ENCODE measurements around the gene ZNRF1.

ZNRF1 gene

DNA sequence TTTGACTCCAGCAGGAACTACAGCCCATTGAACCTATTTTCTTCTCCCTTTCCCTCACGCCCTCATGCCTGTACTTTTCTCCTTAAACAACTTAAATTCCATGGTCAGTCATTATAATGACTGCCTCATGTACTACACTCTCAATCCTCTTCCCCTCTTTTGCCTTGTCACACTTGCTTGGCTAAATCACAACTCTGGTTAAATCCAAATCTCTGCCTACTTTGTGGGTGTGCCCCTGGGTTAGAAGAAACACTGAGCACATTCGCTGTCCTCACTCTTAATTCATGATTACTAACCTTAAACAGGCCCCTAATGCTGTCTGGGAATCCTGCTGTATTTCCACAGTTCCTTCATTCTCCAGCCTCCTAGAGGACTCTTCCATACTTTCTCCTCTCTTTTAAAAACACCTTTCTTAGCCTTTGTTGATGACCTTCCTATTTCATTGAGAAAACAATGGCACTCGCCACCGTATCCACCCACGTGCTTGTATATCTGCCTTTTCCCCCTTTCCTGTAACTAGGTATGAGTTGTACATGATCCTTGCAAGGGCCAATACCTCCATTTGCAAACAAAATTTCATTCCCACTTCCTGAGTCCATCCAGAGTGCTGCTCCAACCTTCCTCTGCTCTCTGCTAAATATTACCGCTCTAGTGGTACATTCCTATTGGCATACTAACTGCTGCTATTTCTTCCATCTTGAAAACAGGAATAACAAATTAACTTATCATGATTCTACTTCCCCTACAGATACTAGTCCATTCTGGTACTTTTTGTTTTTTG lies 28.9 kb downstream of the ZNRF1 start:
- no peak for DNase-seq (ENCODE audit: low read depth)

DNA sequence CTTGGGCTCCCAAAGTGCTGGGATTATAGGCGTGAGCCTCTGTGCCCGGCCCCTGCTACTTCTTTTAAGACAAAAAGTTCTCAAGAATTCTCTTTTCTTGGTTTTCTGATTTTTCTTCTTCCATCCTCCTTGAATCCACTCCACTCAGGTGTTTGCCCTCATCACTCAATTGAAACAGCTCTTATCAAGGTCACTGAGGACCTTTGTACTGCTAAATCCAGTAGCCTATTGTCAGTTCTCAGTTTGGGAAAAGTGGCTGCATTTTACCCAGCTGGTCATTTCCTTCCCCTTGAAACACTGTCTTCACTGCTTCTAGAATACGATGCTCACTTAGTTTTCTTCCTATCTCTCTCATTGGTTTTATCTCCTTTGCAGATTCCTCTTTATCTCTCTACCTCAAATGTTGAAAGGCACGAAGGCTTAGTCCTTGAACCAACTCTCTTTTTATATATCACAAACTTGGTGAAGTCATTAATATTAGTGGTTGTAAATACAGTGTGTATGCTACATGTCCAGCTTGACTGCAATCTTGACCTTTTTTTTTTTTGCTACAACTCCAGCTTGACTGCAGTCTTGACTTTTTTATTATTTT lies 29.8 kb downstream of the ZNRF1 start:
- DNase-seq (ENCODE audit: low read depth): no peak

GRCh38 chr16:75029854-75030253 lies 31.0 kb downstream of the ZNRF1 start:
- no peak for DNase-seq (ENCODE audit: low read depth)

- no peak for DNase-seq (ENCODE audit: low read depth)
Measured at GRCh38 chr16:75032655-75033054, 33.8 kb downstream of the ZNRF1 start.

DNA sequence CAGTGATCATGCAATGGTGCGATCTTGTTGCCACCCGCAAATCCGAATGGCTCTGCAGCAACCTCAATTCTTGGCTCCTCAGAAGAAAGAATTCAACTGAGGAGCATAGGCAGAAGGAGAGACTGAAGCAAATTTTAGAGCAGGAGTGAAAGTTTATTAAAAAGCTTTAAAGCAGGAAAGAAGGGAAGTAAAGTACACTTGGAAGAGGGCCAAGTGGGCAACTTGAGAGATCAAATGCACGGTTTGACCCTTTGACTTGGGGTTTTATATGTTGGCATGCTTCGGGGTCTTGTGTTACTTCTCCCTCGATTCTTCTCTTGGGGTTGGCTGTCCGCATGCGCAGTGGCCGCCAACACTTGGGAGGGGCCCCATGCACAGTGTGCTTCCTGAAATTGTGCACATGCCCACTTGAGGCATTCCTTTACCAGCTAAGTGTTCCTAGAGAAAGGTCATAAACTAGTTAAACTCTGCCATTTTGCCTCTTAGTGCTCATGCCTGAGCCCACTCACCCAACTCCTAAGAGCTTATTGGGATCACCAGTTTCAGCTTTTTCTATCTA lies 36.7 kb downstream of the ZNRF1 start:
- no peak for DNase-seq (ENCODE audit: low read depth)

GRCh38 chr16:75038036-75038858 lies 39.4 kb downstream of the ZNRF1 start:
- DNase-seq (ENCODE audit: low read depth): no peak

DNA sequence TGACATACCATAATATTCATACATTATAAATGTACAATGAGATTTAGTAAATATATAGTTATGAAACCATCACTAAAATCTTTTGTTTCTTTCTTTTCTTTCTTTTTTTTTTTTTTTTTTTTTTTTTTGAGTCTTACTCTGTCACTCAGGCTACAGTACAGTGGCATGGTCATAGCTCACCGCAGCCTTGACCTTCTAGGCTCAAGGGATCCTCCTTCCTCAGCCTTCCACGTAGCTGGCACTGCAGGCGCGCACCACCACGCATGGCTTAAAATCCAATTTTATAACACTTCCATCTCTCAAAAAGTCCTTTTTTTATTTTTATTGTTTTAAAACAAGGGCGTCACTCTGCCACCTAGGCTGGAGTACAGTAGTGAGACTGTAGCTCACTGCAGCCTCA lies 41.1 kb downstream of the ZNRF1 start:
- no peak for DNase-seq (ENCODE audit: low read depth)

DNA sequence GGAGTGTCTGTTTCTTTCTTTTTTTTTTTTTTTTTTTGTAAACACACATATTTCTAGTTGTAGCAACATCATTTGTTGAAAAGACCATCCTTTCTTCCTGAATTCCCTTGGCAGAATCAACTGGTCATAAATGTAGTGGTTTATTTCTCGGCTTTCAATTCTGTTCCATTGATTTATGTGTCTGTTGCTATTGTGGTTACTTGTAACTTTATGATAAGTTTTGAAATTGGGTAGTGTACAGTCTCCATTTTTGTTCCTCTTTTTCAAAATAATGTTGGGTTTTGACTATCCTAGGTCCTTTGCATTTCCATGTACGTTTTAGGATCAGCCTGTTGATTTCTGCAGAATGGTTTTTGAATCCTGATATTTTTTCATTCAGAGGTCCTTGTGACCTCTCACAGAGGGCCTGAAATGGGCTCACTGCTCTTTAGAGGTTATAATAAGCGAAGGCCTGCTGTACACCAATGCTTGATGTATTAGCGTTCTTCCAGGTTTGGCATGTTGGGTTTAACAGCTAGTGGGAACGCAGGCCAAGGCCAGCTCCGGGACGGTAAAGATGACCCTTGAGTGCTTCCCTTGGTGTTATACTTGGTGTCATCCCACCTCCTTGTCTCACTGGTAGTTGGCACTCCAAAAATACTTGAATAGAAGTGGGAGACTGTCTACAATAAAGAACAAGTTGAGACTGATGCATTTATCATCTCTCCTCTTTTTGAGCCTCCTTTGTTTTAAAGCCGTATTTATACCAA lies 43.8 kb downstream of the ZNRF1 start:
- DNase-seq (ENCODE audit: low read depth): no peak

DNA sequence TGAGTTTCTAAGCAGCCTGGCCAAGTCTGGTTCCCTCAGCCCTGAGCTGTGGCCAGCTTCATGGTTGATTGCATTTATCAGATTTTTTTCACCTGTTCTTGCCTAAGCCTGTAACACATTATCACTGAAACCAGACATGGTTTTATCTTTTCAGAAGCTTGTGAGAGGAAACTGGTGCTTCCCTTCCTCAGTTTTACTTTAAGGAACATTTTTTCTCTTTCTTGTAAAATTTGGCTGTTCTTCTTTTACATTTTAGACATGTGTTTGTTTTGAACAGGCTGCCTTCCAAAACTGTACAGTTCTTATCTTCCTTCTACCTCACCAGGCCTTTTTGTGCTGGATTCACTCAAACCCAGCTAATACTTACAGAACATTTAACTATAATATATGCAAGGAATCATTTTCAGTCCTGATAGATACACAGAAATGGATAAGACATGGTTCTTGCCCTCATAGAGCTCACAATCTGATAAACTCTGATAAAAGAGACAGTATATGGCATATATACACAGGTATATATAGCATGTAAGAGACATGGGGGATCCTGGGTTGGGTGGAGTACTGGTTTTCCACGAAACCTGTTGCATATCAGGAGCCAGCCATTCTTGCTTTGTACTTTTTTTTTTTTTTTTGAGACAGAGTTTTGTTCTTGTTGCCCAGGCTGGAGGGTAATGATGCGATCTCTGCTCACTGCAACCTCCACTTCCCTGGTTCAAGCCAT lies 44.5 kb downstream of the ZNRF1 start:
- DNase-seq (ENCODE audit: low read depth): no peak

DNA sequence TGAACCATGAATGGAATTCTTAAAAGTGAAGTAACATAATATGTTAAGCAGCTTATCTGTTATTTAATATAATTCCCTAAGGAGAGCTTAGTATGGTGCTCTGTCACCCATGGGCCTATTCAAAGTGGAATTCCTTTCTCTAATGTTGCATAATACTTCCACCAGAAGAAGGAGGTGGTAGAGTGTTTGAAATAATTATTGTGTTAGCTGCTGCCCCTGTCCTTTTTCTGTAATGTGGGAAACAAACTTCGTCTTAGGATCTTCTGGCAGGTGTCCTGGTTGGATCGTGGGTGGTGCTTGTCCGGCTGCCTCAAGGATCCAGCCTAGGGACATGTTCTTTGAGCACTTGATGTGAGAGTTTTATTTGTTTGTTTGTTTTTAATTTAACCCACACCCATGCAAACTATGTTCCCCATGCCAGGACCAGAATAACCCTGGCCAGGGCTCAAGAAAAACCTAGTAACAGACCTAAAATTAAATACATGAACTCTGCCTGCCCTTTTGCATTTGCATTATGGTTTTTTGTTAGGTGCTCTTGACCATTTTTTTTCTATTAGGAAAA lies 46.1 kb downstream of the ZNRF1 start:
- DNase-seq (ENCODE audit: low read depth): no peak

- DNase-seq (ENCODE audit: low read depth): no peak
Measured at GRCh38 chr16:75045424-75045823, 46.6 kb downstream of the ZNRF1 start.

DNA sequence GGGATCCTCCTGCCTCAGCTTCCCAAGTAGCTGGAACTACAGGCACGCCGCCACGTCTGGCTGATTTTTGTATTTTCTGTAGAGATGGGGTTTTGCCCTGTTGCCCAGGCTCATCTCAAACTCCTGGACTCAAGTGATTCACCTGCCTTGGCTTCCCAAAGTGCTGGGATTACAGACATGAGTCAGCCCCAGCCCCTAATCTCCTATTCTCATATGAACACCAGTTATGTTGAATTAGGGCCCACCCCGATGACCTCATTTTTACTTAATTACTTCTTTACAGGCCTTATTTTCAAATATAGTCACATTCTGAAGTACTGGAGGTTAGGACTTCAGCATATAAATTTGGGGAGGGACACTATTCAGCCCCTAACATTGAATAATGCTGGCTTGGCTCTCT lies 49.2 kb downstream of the ZNRF1 start:
- DNase-seq (ENCODE audit: low read depth): no peak

- no peak for DNase-seq (ENCODE audit: low read depth)
Measured at GRCh38 chr16:75048530-75048929, 49.7 kb downstream of the ZNRF1 start.

DNA sequence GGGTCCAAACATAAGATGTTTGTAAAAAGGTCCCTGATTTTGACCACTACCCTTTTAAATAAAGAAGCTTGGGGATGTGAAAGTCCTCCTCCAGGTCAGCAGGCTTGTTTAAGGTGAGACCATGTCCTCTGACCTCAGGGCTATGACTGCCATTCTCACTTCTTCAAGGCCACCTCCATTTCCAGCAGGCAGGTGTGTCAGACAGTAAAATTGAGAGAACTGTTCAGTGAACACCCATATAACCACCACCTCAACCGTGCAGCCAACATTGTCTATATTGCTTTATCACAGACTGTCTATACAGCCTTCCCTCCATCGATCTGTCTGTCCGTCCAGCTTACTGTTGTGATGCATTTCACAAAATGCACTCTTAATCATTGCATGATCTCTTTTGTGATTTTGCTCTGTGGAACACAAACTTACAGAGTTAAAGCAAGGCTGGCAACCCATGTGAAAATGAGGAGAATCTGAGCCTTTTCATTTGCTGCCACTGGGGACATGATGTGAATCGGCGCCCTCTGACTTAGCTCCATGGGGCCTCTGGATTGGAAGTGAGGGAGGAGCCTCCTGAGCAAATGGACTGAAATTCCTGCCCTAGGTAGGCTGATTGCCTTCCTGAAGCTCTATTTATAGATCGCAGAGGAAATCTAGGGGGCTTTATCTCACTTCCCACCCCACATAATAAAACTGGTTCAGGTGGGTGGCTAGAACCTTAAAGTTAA lies 53.8 kb downstream of the ZNRF1 start:
- DNase-seq (ENCODE audit: low read depth): no peak

GRCh38 chr16:75053791-75054555 lies 55.1 kb downstream of the ZNRF1 start:
- DNase-seq (ENCODE audit: low read depth): no peak

- no peak for DNase-seq (ENCODE audit: low read depth)
Measured at GRCh38 chr16:75054556-75054947, 55.7 kb downstream of the ZNRF1 start.

GRCh38 chr16:75058806-75059205 lies 60.0 kb downstream of the ZNRF1 start:
- DNase-seq (ENCODE audit: low read depth): no peak

- no peak for DNase-seq (ENCODE audit: low read depth)
Measured at GRCh38 chr16:75059411-75059810, 60.6 kb downstream of the ZNRF1 start.

DNA sequence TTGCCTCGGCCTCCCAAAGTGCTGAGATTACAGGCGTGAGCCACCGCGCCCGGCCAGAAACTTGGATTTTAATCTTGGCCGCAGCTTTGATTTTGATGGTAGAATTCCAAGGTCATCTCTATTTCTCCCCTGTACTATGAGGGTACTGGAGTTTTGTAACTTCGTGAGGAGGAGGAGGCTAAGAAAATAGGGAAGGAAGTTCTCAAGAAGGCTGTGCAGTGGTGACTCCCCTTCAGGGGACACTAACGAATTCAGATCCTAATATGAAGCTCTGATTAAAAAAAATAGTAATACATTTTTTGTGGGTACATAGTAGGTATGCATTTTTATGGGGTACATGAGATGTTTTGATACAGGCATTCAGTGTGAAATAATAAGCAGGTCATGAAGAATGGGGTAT lies 61.9 kb downstream of the ZNRF1 start:
- DNase-seq (ENCODE audit: low read depth): no peak

DNA sequence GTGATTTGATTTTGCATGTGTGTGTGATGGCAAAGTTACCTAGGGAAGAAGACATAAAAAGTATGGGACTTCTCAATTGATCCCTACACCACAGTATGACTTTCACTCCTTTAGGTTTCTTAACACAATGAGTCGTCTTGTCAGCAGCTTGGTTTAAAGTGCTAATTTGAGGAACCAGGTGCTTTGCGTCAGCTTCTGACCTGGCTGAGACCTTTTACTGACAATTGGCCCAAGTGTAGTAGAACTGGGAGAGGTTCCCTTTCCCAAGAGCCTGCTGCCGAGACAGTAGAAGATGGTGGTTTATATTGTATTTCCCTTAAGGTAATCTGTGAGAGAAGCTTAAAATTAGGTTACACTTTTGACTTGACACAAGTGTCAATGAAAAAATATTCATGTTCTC lies 62.8 kb downstream of the ZNRF1 start:
- DNase-seq (ENCODE audit: low read depth): no peak

Measured in T-helper 22 cell (primary cell).